Body of pancreas (tissue), 4 donors: ENCODE results near the gene CISD1.

ENCODE experiments used
- CTCF ChIP-seq, 7 experiments: fragments of 450-650 bp in 4 of 7; fragments of 200-600 bp in 3 of 7; sonication (generic) in 3 of 7; IDR thresholded peaks; one replicate each; pipeline ENCODE4 v1.5.1; 2016 to 2019; ENCODE audit warnings: antibody characterized with exemption in 7 of 7
- POLR2A ChIP-seq, 3 donors: fragments of 450-650 bp; IDR thresholded peaks; one replicate each; pipeline ENCODE4 v1.6.1; 2016; ENCODE audit warnings: antibody characterized with exemption in 3 of 3, mild to moderate bottlenecking in 2 of 3

- no peak for TF ChIP-seq CTCF (IDR thresholded peaks at IDR 0.05)
- TF ChIP-seq POLR2A (IDR thresholded peaks at IDR 0.05), result no peak
Observed at GRCh38 chr10:58225654-58226053, 43.3 kb upstream of the CISD1 start.
